K562 (cell line): ENCODE results near the gene NOX5. TPM values are rescaled to one million over a fixed set of nuclear protein-coding genes. Genes with fewer than 3 reads are reported as not detected.

Experiments used
- ATAC-seq: fragments of 200-7000 bp; cut with Tn5 transposase; 3 replicates; pipeline ENCODE4 v1.9.1; 2020; ENCODE audit warnings: moderate library complexity
- BruUV-seq: library from RNA; stranded (reverse); fragments of 400-500 nt; replicated peaks from 2 replicates; lab custom pipeline; 2021; lab: Mats Ljungman, UMichigan
- CTCF ChIA-PET: fragments of 300-600 bp; formaldehyde crosslinking; extraction: SDS; loops from one replicate; lab custom pipeline; 2021; ENCODE audit warnings: low intra/inter-chr PET ratio; lab: Yijun Ruan, JAX
- POLR2A ChIA-PET: fragments of 300-600, 350-650 bp; sonication (Branson Sonifier 250); formaldehyde crosslinking; extraction: SDS; loops from one replicate; lab custom pipeline; 2021; ENCODE audit warnings: antibody characterized with exemption, inconsistent platforms; lab: Yijun Ruan, JAX
- DNase-seq, 4 experiments: peaks; one replicate each; pipeline versions ENCODE4 v3.0.0 to v3.0.0-alpha.2; 2011 to 2018; ENCODE audit warnings: low spot score in 3 of 4, mixed read lengths in 3 of 4; ENCODE audit errors: extremely low read depth in 1 of 4
- FAIRE-seq: peaks from 2 replicates; lab custom pipeline; 2011; peaks lifted over from hg19 to GRCh38; lab: Jason Lieb, UNC
- H2AFZ ChIP-seq: 2 replicates; pipeline ENCODE4 v1.6.0; 2011; ENCODE audit warnings: low read depth, low read length, control low read depth, inconsistent platforms
- H3K27ac ChIP-seq: fragments of 200-600 bp; 3 replicates; pipeline ENCODE4 v1.8.0; 2011; ENCODE audit warnings: low read depth, mild to moderate bottlenecking, control low read depth, inconsistent platforms, low read length, moderate library complexity, mixed read lengths; ENCODE audit errors: extremely low read depth
- H3K27me3 ChIP-seq, 2 experiments: fragments of 300-600 bp in 1 of 2; 2 replicates in 1 of 2; 3 replicates in 1 of 2; pipeline versions ENCODE4 v1.6.0 to v1.8.0; 2011; ENCODE audit warnings: inconsistent platforms in 2 of 2, low read length in 2 of 2, mild to moderate bottlenecking in 1 of 2, mixed read lengths in 1 of 2, moderate library complexity in 1 of 2; ENCODE audit not compliant: control insufficient read depth in 2 of 2, insufficient read depth in 2 of 2
- H3K36me3 ChIP-seq: fragments of 300-600 bp; 3 replicates; pipeline ENCODE4 v1.8.0; 2011; ENCODE audit warnings: mild to moderate bottlenecking, low read length, inconsistent platforms; ENCODE audit not compliant: control insufficient read depth, insufficient read depth
- H3K4me1 ChIP-seq, 2 experiments: fragments of 200-600 bp in 1 of 2; replicated peaks in 1 of 2; 2 replicates in 1 of 2; 3 replicates in 1 of 2; pipeline versions ENCODE4 v1.5.1 to v1.8.0; 2011; ENCODE audit warnings: inconsistent platforms in 2 of 2, low read length in 2 of 2, mild to moderate bottlenecking in 1 of 2, mixed read lengths in 1 of 2, moderate library complexity in 1 of 2; ENCODE audit not compliant: control insufficient read depth in 2 of 2, insufficient read depth in 2 of 2
- H3K4me2 ChIP-seq: 2 replicates; pipeline ENCODE4 v1.6.1; 2011; ENCODE audit warnings: low read length, control low read depth, inconsistent platforms, mixed read lengths; ENCODE audit not compliant: insufficient read depth
- H3K4me3 ChIP-seq: fragments of 200-600 bp; sonication (generic), shearing (Covaris generic); 2 replicates; pipeline ENCODE4 v1.5.1; 2016; ENCODE audit warnings: control low read depth, inconsistent platforms
- H3K79me2 ChIP-seq: fragments of 200-600 bp; 3 replicates; pipeline ENCODE4 v1.8.0; 2011; ENCODE audit warnings: low read length, inconsistent platforms; ENCODE audit not compliant: control insufficient read depth, insufficient read depth
- H3K9ac ChIP-seq, 2 experiments: 2 replicates each; pipeline versions ENCODE4 v1.6.0 to v1.6.1; 2011; ENCODE audit warnings: low read depth in 2 of 2, low read length in 2 of 2, control low read depth in 1 of 2, inconsistent platforms in 1 of 2, mild to moderate bottlenecking in 1 of 2, mixed read lengths in 1 of 2; ENCODE audit not compliant: insufficient read depth in 1 of 2
- H3K9me1 ChIP-seq: one replicate; pipeline ENCODE4 v1.6.0; 2011; ENCODE audit warnings: inconsistent platforms, mild to moderate bottlenecking, low read length, moderate library complexity; ENCODE audit not compliant: control insufficient read depth, insufficient read depth
- H3K9me3 ChIP-seq: replicated peaks from 2 replicates; pipeline ENCODE4 v1.5.1; 2011; ENCODE audit warnings: low read depth, low read length, inconsistent platforms; ENCODE audit not compliant: control insufficient read depth, insufficient read depth
- H4K20me1 ChIP-seq: replicated peaks from 2 replicates; pipeline ENCODE4 v1.6.1; 2011; ENCODE audit warnings: low read length, inconsistent platforms, mixed read lengths; ENCODE audit not compliant: control insufficient read depth, insufficient read depth
- EP400 ChIP-seq: fragments of 450-650 bp; IDR thresholded peaks from 2 replicates; pipeline ENCODE4 v1.6.1; 2017; ENCODE audit warnings: antibody characterized with exemption, mild to moderate bottlenecking, moderate library complexity
- FOXJ3 ChIP-seq: sonication (generic); formaldehyde crosslinking; IDR thresholded peaks from 2 replicates; pipeline ENCODE4 v1.4.0; 2020; ENCODE audit warnings: mild to moderate bottlenecking, missing genetic modification reagents
- GTF2A2 ChIP-seq: IDR thresholded peaks from 2 replicates; pipeline ENCODE4 v1.6.1; 2016; ENCODE audit warnings: mild to moderate bottlenecking, missing genetic modification characterization, missing compliant biosample characterization
- HDAC6 ChIP-seq: IDR thresholded peaks from 2 replicates; pipeline ENCODE4 v1.6.1; 2012; ENCODE audit warnings: low read depth, mild to moderate bottlenecking, control low read depth, inconsistent platforms, low read length, moderate library complexity
- ILF3 ChIP-seq: fragments of 450-650 bp; IDR thresholded peaks from 2 replicates; pipeline ENCODE4 v1.6.1; 2018; ENCODE audit warnings: antibody characterized with exemption, mild to moderate bottlenecking, moderate library complexity, borderline replicate concordance
- MTA1 ChIP-seq: fragments of 450-650 bp; IDR thresholded peaks from 2 replicates; pipeline ENCODE4 v1.6.1; 2017; ENCODE audit warnings: borderline replicate concordance
- NCOA1 ChIP-seq: fragments of 450-650 bp; IDR thresholded peaks from 2 replicates; pipeline ENCODE4 v1.6.1; 2016; ENCODE audit warnings: low read depth
- NFYB ChIP-seq: IDR thresholded peaks from 2 replicates; pipeline ENCODE4 v1.6.1; 2011; ENCODE audit warnings: mild to moderate bottlenecking, moderate library complexity; ENCODE audit not compliant: insufficient read length; ENCODE audit errors: extremely low read depth
- PTRF ChIP-seq: fragments of 450-650 bp; IDR thresholded peaks from 2 replicates; pipeline ENCODE4 v1.6.1; 2016; ENCODE audit warnings: mild to moderate bottlenecking, missing genetic modification characterization, missing compliant biosample characterization
- RCOR1 ChIP-seq, 2 experiments: IDR thresholded peaks; 2 replicates each; pipeline ENCODE4 v1.6.1; 2012; ENCODE audit warnings: low read depth in 2 of 2, low read length in 2 of 2, borderline replicate concordance in 1 of 2, improper control_type of control experiment in 1 of 2
- SIN3A ChIP-seq, 2 experiments: fragments of 150-350 bp in 1 of 2; IDR thresholded peaks; 2 replicates each; pipeline ENCODE4 v1.6.1; 2011 to 2016; ENCODE audit warnings: borderline replicate concordance in 2 of 2, low read depth in 2 of 2, low read length in 2 of 2, mild to moderate bottlenecking in 2 of 2, moderate library complexity in 2 of 2; ENCODE audit not compliant: control insufficient read depth in 1 of 2
- TCF7 ChIP-seq: sonication (generic); IDR thresholded peaks from 2 replicates; pipeline ENCODE4 v1.6.1; 2016; ENCODE audit warnings: antibody characterized with exemption, borderline replicate concordance
- YY1 ChIP-seq, 3 experiments: IDR thresholded peaks; 2 replicates each; pipeline ENCODE4 v1.6.1; 2011; ENCODE audit warnings: low read length in 2 of 3, mild to moderate bottlenecking in 2 of 3, moderate library complexity in 2 of 3, borderline replicate concordance in 1 of 3, control low read depth in 1 of 3, low read depth in 1 of 3; ENCODE audit not compliant: insufficient read depth in 3 of 3, insufficient replicate concordance in 2 of 3, control insufficient read depth in 1 of 3, insufficient read length in 1 of 3; ENCODE audit errors: extremely low read depth in 1 of 3
- WGBS: fragments of 100-300 bp; shearing (Covaris generic); methylation state at CpG from one replicate; pipeline ENCODE4 v1.1.6; 2016; ENCODE audit warnings: low coverage, mixed read lengths; ENCODE audit not compliant: insufficient coverage; ENCODE audit errors: missing lambda C conversion rate; 5-methylcytosine and 5-hydroxymethylcytosine counted together
- in situ Hi-C: fragments of 300-500 bp; cut with MboI; formaldehyde crosslinking; loops from 4 replicates; pipeline ENCODE4 v1.15.0; 2018; ENCODE audit warnings: inconsistent platforms, mixed read lengths
- intact Hi-C: fragments of 100-400 bp; cut with micrococcal nuclease; formaldehyde crosslinking; loops from 2 replicates; pipeline ENCODE4 v1.14.2; 2022
- polyA plus RNA-seq, 8 experiments: library from polyadenylated mRNA; depleted of rRNA in 4 of 8; stranded (reverse) in 5 of 8; unstranded in 3 of 8; fragments of >200 nt; fragmentation: Nextera tagmentation in 2 of 8; fragmentation: Illumina TruSeq in 1 of 8; extraction: Ambion mirVana in 2 of 8; extraction: Trizol in 1 of 8; gene quantifications; 2 replicates each; pipeline versions ENCODE4 v1.2.1 to v1.2.3, GENCODE V29; 2011 to 2014; ENCODE audit warnings: inconsistent platforms in 1 of 8, missing spikeins in 1 of 8
- total RNA-seq, 7 experiments: library from RNA; depleted of rRNA in 6 of 7; stranded (reverse); fragments of >200 nt in 6 of 7; fragmentation: Illumina TruSeq in 2 of 7; extraction: Trizol in 2 of 7; gene quantifications; 2 replicates each; pipeline versions ENCODE4 v1.2.1 to v1.2.3, GENCODE V29; 2011 to 2021; ENCODE audit warnings: low replicate concordance in 1 of 7
- TF ChIP-seq, protein P1 (sequence below), 2 experiments: fragments of 450-650 bp in 1 of 2; sonication (generic) in 1 of 2; formaldehyde crosslinking in 1 of 2; IDR thresholded peaks in 1 of 2; conservative IDR thresholded peaks in 1 of 2; 2 replicates each; pipeline versions ENCODE4 v1.6.1 to v1.8.1; 2016 to 2023; ENCODE audit warnings: mild to moderate bottlenecking in 2 of 2, moderate library complexity in 2 of 2, inconsistent platforms in 1 of 2, missing genetic modification reagents in 1 of 2
- TF ChIP-seq, protein P2 (sequence below): fragments of 250-450 bp; sonication (Bioruptor Pico); IDR thresholded peaks from 2 replicates; pipeline ENCODE4 v1.5.0; 2021
- TF ChIP-seq, protein P3 (sequence below): fragments of 250-450 bp; sonication (Bioruptor Pico); IDR thresholded peaks from 2 replicates; pipeline ENCODE4 v1.8.0; 2021; ENCODE audit warnings: borderline replicate concordance, mild to moderate bottlenecking, moderate library complexity; ENCODE audit not compliant: poor library complexity, severe bottlenecking

The NOX5 gene
- total and polyA plus RNA-seq, 9 of the 15 experiments (the other 6 are each of a cell fraction or from before 2014, with no cell fraction given), result 0.01 TPM; not detected in 8

DNA sequence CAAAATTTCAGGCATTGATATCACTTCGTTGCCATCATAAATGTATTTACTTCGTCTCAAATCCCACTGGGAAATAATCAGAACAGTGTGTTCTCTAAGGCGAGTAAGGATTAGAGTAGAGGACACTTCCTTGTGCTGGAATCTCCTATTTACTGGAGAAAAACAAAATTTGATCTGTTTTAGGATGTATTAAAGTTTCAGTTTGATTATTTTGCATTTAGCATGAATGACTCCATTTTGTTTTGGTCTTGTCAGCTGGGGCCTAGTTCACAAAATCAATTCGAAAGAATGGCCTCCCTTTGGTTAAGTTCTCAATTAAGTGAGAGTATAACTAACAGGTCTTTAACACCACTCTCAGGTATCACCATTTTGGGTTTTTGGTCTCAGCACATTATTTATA, 11.7 kb upstream of the NOX5 start:
- H3K9me1 ChIP-seq, result no peaks in the 10 kb centered on the region
- no peak overlapping the region for H3K4me3 ChIP-seq
- WGBS, result 15% methylated on average over 4 of the region's 4 CpGs
- BruUV-seq, result no TSS peak
- no peak for ATAC-seq
- in situ Hi-C loops, result no loop called here
- no peak overlapping the region for H3K9ac ChIP-seq
- POLR2A ChIA-PET, result interaction anchor here (1.5 kb wide), 1 partner anchor 11 kb away, joined by 3 read pairs; no protein-coding TSS in a partner anchor
- FAIRE-seq, result no peak
- H3K36me3 ChIP-seq, result no peaks in the 10 kb centered on the region
- H3K79me2 ChIP-seq, result no peaks in the 10 kb centered on the region
- no peak overlapping the region for H3K27ac ChIP-seq
- no peaks in the 10 kb centered on the region; the same call in 1 of the 2 replicates for H3K9me3 ChIP-seq
- intact Hi-C loops, result no loop called here
- H3K4me1 ChIP-seq, result peaks cover 0 to 5% of the 10 kb centered on the region in 2 experiments; a peak in 3 of 5 replicates
- CTCF ChIA-PET, result no interaction called here
- H3K4me2 ChIP-seq, result no peak overlapping the region
- no peaks in the 10 kb centered on the region; a peak in 1 of 5 replicates for H3K27me3 ChIP-seq
- no peak for DNase-seq
- no peaks in the 10 kb centered on the region for H4K20me1 ChIP-seq
- H2AFZ ChIP-seq, result no peak overlapping the region; the same call in 1 of the 2 replicates
- TF ChIP-seq YY1 (IDR thresholded peaks at IDR 0.05; ENCODE audit: borderline replicate concordance in 1 of 3, control insufficient read depth in 1 of 3, extremely low read depth in 1 of 3, insufficient read depth in 3 of 3, insufficient read length in 1 of 3, insufficient replicate concordance in 2 of 3, low read depth in 1 of 3, low read length in 2 of 3) (no peak), FOXJ3 (no peak), RCOR1 (IDR thresholded peaks at IDR 0.05; ENCODE audit: borderline replicate concordance in 1 of 2, low read depth in 2 of 2, low read length in 2 of 2) (no peak), MTA1 (no peak), HDAC6 (no peak), NFYB (no peak), SIN3A (IDR thresholded peaks at IDR 0.05; ENCODE audit: borderline replicate concordance in 2 of 2, control insufficient read depth in 1 of 2, low read depth in 2 of 2, low read length in 2 of 2) (no peak), EP400 (no peak), GTF2A2 (0 out of 2 replicates have a peak, but pooled peaks have one; percentile 29), TCF7 (no peak), NCOA1 (no peak), PTRF (tag) (0 out of 2 replicates have a peak, but pooled peaks have one; percentile 58), ILF3 (no peak)
- TF ChIP-seq, protein P1, sequence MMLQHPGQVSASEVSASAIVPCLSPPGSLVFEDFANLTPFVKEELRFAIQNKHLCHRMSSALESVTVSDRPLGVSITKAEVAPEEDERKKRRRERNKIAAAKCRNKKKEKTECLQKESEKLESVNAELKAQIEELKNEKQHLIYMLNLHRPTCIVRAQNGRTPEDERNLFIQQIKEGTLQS (IDR thresholded peaks at IDR 0.05), result no peak
- TF ChIP-seq, protein P1 (CRISPR knock-in tag; conservative IDR thresholded peaks at IDR 0.05), result no peak
- TF ChIP-seq, protein P2, sequence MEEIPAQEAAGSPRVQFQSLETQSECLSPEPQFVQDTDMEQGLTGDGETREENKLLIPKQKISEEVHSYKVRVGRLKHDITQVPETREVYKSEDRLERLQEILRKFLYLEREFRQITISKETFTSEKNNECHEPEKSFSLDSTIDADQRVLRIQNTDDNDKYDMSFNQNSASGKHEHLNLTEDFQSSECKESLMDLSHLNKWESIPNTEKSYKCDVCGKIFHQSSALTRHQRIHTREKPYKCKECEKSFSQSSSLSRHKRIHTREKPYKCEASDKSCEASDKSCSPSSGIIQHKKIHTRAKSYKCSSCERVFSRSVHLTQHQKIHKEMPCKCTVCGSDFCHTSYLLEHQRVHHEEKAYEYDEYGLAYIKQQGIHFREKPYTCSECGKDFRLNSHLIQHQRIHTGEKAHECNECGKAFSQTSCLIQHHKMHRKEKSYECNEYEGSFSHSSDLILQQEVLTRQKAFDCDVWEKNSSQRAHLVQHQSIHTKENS (CRISPR knock-in tag), result no peak
- TF ChIP-seq, protein P3, sequence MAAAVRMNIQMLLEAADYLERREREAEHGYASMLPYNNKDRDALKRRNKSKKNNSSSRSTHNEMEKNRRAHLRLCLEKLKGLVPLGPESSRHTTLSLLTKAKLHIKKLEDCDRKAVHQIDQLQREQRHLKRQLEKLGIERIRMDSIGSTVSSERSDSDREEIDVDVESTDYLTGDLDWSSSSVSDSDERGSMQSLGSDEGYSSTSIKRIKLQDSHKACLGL, result no peak
